Body of pancreas (tissue), 4 donors: Measurements from ENCODE around the gene NOTCH4. TPM values are rescaled to one million over a fixed set of nuclear protein-coding genes. Genes with fewer than 3 reads are reported as not detected.
"Not testable (repeated sequence)": the region's sequence is repeated elsewhere in the genome, so short reads cannot be mapped to it uniquely, and the experiment has no call there.

Source experiments
- ATAC-seq: fragments of 150-250 bp; one replicate; pipeline ENCODE4 v1.9.1; 2016
- DNase-seq, 4 donors: peaks; one replicate each; pipeline ENCODE4 v3.0.0-alpha.2; 2019
- H3K27ac ChIP-seq, 4 donors: fragments of 200-600 bp; sonication (generic); 1 replicate in 3 of 4; 2 replicates in 1 of 4; pipeline versions ENCODE4 v1.5.1 to v1.6.1; 2016 to 2019; ENCODE audit warnings: mild to moderate bottlenecking in 1 of 4, mixed read lengths in 1 of 4, moderate library complexity in 1 of 4
- H3K27me3 ChIP-seq, 2 donors: fragments of 200-600 bp; sonication (generic); one replicate each; pipeline ENCODE4 v1.6.0; 2016; ENCODE audit warnings: mild to moderate bottlenecking in 1 of 2
- H3K36me3 ChIP-seq, 2 donors: fragments of 200-600 bp; sonication (generic); replicated peaks in 1 of 2; 2 replicates each; pipeline ENCODE4 v1.5.1; 2016; ENCODE audit warnings: low read depth in 2 of 2; ENCODE audit not compliant: insufficient read depth in 1 of 2
- H3K4me1 ChIP-seq: fragments of 200-600 bp; sonication (generic); one replicate; pipeline ENCODE4 v1.6.0; 2016
- H3K4me3 ChIP-seq, 2 donors: fragments of 200-600 bp; sonication (generic); 1 replicate in 1 of 2; 2 replicates in 1 of 2; pipeline ENCODE4 v1.5.1; 2016 to 2019
- H3K9me3 ChIP-seq, 3 donors: fragments of 200-600 bp; sonication (generic); 1 replicate in 2 of 3; 2 replicates in 1 of 3; pipeline ENCODE4 v1.5.1; 2016
- POLR2A ChIP-seq, 3 donors: fragments of 450-650 bp; IDR thresholded peaks; one replicate each; pipeline ENCODE4 v1.6.1; 2016; ENCODE audit warnings: antibody characterized with exemption in 3 of 3, mild to moderate bottlenecking in 2 of 3
- WGBS, 2 donors: methylation state at CpG; one replicate each; pipeline ENCODE4 v1.1.5; 2017; 5-methylcytosine and 5-hydroxymethylcytosine counted together
- intact Hi-C: fragments of 100-400 bp; cut with DNase I; formaldehyde crosslinking; loops from one replicate; pipeline ENCODE4 v1.15.1; 2023
- total RNA-seq, 2 donors: library from RNA; depleted of rRNA; stranded (reverse); fragments of >200 nt; gene quantifications; one replicate each; pipeline ENCODE4 v1.1.0, GENCODE V29; 2016
- TF ChIP-seq, protein P1 (sequence below), 7 experiments: fragments of 450-650 bp in 4 of 7; fragments of 200-600 bp in 3 of 7; sonication (generic) in 3 of 7; IDR thresholded peaks; one replicate each; pipeline ENCODE4 v1.5.1; 2016 to 2019; ENCODE audit warnings: antibody characterized with exemption in 7 of 7

Gene NOTCH4
- total RNA-seq, 2 donors from 2014 or later, result 10.6 to 48.1 TPM

DNA sequence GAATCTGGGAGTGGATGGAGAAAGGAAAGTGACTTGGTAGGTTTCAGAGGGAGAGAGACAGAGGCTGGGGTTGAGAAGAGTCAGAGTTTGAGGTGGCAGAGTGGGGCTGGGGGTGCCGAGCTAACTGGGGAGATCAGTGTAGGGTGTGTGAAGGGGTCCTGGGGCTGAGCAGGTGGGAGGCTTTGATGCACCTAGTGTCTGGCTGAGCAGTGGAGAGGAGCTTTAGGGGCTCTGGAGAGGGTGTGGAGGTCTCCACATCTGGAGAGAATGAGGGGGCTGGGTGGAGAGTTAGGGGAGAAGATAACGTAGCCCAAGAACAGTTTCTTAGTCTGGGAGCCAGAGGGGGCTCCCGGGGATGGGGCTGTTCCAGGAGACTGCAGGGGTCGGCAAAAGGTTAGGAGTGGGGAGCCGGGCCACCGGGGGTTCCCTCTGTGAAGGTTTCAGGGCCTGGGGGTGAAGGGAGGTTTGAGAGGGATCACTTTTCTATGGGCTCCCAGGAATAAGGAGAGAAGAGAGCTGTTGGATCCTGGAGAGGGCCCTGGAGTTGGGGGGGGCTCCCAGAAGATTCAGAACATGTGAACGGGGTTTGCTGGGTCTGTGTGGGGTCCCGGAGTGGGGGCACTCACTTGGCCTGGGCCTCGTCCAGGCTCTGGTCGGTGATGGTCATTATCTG lies 34.7 kb downstream of the NOTCH4 start:
- H3K36me3 ChIP-seq, result peaks cover 0 to 2% of the 10 kb centered on the region in 2 donors
- H3K4me3 ChIP-seq, result peak overlapping the region; percentile 42 to 90
- TF ChIP-seq, protein P1, sequence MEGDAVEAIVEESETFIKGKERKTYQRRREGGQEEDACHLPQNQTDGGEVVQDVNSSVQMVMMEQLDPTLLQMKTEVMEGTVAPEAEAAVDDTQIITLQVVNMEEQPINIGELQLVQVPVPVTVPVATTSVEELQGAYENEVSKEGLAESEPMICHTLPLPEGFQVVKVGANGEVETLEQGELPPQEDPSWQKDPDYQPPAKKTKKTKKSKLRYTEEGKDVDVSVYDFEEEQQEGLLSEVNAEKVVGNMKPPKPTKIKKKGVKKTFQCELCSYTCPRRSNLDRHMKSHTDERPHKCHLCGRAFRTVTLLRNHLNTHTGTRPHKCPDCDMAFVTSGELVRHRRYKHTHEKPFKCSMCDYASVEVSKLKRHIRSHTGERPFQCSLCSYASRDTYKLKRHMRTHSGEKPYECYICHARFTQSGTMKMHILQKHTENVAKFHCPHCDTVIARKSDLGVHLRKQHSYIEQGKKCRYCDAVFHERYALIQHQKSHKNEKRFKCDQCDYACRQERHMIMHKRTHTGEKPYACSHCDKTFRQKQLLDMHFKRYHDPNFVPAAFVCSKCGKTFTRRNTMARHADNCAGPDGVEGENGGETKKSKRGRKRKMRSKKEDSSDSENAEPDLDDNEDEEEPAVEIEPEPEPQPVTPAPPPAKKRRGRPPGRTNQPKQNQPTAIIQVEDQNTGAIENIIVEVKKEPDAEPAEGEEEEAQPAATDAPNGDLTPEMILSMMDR (IDR thresholded peaks at IDR 0.05), result no peak
- TF ChIP-seq POLR2A (IDR thresholded peaks at IDR 0.05), result no peak
- DNase-seq (no peak), ATAC-seq (no peak)
- H3K27me3 ChIP-seq, result no peaks in the 10 kb centered on the region
- no peaks in the 10 kb centered on the region for H3K9me3 ChIP-seq
- peaks cover 33% of the 10 kb centered on the region for H3K4me1 ChIP-seq
- intact Hi-C loops, result no loop called here
- WGBS, 2 donors, result 5 to 10% methylated on average over 7 to 10 of the region's 10 CpGs
- peak overlapping the region; percentile 86 to 97 (median 89) for H3K27ac ChIP-seq

DNA sequence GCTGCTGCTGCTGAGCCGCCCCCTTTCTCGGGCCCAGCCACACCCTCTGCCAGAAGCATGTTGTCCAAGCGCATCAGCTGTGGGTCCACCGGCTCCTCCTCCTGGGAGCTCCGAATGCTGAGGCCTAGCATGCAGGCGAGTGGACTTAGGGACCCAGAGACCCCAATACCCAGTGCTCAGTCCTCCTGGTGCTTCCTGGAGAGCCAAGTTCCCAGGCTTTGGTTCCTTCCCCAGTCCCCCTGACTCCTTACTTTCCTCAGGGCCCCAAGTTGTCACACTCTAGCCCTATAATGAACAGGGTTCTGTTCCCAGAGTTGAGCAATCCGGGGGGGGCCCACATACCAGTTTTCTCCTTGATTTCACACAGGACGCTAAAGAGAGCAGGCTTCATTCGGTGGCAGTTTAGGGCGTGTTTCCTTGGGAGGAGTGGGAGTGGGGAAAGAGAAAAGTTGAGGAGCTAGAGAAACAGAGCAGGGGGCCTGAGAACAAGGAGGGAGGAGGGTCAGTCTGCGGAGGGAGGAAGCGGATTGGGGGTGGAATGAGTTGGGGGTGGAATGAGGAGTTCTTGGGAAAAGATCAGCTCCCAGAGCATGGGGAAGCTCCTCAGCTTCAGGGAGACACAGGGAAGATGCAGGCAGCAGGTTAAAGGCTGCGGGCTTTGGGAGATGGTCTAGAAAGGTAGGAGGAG lies 35.3 kb downstream of the NOTCH4 start:
- Histone ChIP-seq H3K27ac (peak overlapping the region in 3 of 4 donors; percentile 86 to 97 (median 88)), H3K36me3 (peaks cover 0 to 2% of the 10 kb centered on the region in 2 donors), H3K4me1 (peaks cover 33% of the 10 kb centered on the region), H3K9me3 (no peaks in the 10 kb centered on the region), H3K27me3 (no peaks in the 10 kb centered on the region), H3K4me3 (no peak overlapping the region)
- ATAC-seq (no peak), DNase-seq (no peak)
- WGBS, 2 donors, result 37 to 43% methylated on average over 7 to 13 of the region's 13 CpGs
- intact Hi-C loops, result no loop called here
- TF ChIP-seq, protein P1 (IDR thresholded peaks at IDR 0.05), result no peak
- no peak for TF ChIP-seq POLR2A (IDR thresholded peaks at IDR 0.05)

DNA sequence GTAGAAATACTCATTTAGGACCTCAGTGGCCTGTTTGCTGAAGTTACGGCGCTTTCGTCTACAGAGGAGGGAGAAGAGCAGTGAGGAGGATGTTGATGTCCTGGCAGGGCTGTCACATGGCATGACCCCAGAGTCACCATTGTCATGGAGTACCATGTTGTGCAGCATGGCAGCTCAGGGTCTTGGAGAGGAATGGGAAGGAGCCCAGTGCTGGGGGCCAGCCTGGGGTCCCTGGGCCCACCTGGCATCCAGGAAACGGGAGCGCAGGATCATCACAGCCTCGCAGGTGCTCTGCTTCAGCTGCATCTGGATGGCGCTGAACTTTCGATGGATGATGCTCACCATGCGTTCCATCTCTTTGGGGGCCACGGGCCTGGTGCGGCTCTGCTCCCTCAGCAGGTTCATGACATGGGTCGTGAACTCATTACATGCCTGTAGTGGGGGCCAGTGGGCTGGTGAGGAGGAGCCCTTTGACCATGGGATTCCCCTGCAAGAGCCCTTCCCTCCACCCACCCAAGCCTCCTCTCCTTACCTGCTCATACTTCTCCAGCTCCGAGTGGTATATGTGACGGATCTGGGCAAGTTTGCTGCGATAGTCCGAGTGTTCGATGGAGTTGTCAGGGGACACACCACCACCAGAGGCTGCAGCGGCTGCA lies 36.0 kb downstream of the NOTCH4 start:
- H3K9me3 ChIP-seq, intact Hi-C loops, H3K27me3 ChIP-seq, H3K4me3 ChIP-seq, ATAC-seq, H3K36me3 ChIP-seq, DNase-seq: not testable (repeated sequence)
- 80 to 82% methylated on average over 7 to 18 of the region's 18 CpGs for WGBS, 2 donors
- H3K27ac ChIP-seq, result peak overlapping the region in 2 of 4 donors; percentile 86 to 88
- peaks cover 33% of the 10 kb centered on the region for H3K4me1 ChIP-seq

DNA sequence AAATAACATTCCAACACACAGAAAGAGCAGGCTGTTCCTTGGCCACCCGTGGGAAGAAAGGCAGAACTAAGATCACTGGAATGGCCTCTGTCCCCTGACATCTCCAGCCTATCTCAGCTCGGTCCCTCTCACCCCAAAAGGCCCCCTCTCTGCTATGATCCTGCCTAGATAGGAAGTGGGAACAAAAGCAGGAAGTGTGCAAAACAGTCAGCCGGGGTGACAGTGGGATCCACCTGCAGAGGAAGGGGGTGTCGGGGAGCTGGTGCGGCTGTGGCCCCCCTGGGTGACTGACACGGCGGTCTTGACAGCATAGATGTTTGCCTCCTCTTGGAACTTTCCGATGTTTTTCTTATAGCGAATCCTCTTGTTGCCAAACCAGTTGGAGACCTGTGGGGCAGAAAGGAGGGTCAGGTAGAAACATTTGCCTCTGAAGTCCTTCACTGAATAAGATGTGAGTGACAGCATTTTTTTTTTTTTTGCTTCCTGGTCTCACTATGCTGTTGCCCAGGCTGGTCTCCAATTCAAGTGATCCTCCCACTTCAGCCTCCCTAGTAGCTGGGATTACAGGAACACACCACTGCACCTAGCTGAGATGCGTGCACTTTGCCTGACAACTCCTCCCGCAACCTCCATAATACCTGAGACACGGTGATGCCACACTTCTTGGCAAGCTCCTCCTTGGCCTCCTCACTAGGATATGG lies 36.7 kb downstream of the NOTCH4 start:
- DNase-seq (no peak), ATAC-seq (no peak)
- H3K36me3 ChIP-seq, result peaks cover 0 to 6% of the 10 kb centered on the region in 2 donors
- H3K27me3 ChIP-seq, result no peaks in the 10 kb centered on the region
- no peaks in the 10 kb centered on the region for H3K9me3 ChIP-seq
- H3K27ac ChIP-seq, result peak overlapping the region in 2 of 4 donors; percentile 59 to 68
- peaks cover 33% of the 10 kb centered on the region for H3K4me1 ChIP-seq
- intact Hi-C loops, result no loop called here
- WGBS, 2 donors, result 61 to 79% methylated on average over 11 to 12 of the region's 12 CpGs
- no peak overlapping the region for H3K4me3 ChIP-seq
- TF ChIP-seq POLR2A (IDR thresholded peaks at IDR 0.05), result no peak
- TF ChIP-seq, protein P1 (IDR thresholded peaks at IDR 0.05), result no peak

DNA sequence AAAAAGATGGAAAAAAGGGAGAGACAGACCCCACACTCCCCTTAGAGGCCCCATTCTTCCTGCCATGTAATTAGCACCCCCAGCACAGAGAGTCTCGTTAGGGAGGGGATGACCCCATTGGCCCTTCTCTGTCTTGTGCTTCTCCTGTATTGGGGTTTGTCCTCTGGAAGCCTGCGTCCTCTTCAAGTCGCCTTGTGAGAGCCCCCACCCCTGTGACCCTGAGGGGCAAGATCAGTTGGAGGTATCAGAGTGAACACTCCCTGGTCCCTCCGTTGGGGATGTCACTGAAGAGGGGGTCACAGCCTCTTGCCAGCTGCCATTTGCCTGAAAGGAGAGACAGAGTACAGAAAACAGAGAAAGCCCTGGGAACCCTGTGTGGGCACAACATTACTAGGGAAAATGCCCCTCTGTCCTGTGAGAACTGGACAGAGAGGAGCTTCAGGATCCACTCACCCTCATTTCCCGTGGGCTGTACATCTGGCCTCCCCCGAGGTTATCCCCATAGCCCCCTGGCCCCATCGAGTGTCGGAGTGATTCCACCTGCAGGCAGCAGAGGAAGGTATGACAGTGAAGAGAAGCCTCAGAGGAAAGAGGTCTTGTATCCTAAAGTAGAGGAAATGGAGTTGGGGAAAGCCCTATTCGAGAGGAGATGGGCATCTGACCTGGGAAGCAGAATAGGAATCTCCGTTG lies 37.6 kb downstream of the NOTCH4 start:
- intact Hi-C loops, H3K36me3 ChIP-seq, DNase-seq, H3K27me3 ChIP-seq, ATAC-seq, H3K4me3 ChIP-seq, H3K9me3 ChIP-seq: not testable (repeated sequence)
- Histone ChIP-seq H3K27ac (peak overlapping the region in 3 of 4 donors; percentile 54 to 68 (median 59)), H3K4me1 (peaks cover 33% of the 10 kb centered on the region)
- 60 to 69% methylated on average over 9 to 10 of the region's 10 CpGs for WGBS, 2 donors

DNA sequence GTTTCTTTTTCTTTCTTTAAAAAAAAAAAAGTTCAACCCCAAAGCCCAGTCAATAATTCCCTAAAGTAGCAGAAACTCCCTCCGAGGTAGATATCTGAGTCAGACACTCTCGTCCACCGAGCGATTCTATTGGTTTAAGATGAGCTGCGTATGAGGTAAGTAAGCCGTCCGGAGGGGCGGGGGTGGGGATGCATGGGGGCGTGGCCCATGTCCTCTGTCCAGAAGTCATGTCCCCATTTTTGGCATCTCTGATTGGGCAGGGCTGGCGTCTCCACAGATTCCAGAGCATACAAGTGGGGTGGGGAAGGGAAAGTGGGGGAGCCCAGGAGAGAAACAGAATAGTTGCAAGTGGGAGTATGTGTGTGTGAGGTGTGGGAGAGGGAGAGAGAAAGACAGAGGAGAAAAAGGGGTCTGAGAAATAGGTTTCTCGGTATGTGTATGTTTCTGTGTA lies 38.2 kb downstream of the NOTCH4 start:
- ATAC-seq (peak; percentile 68), DNase-seq (peak; percentile 66 to 84 (median 71))
- H3K36me3 ChIP-seq, H3K4me3 ChIP-seq, intact Hi-C loops, H3K27me3 ChIP-seq, H3K9me3 ChIP-seq: not testable (repeated sequence)
- H3K4me1 ChIP-seq, result peaks cover 28% of the 10 kb centered on the region
- H3K27ac ChIP-seq, result peak overlapping the region in 3 of 4 donors; percentile 54 to 68 (median 59)
- WGBS, 2 donors, result 39 to 55% methylated on average over 11 of the region's 11 CpGs
